OCI-LY1 (cell line): ENCODE measurements around the gene ALPK1.

Experiments used
- H2AFZ ChIP-seq: fragments of 200-600 bp; sonication (generic), shearing (Covaris generic); 2 replicates; pipeline ENCODE4 v1.6.0; 2014; ENCODE audit warnings: antibody characterized with exemption, mild to moderate bottlenecking, low read length
- H3F3A ChIP-seq: fragments of 200-600 bp; sonication (generic), shearing (Covaris generic); 2 replicates; pipeline ENCODE4 v1.6.0; 2014; ENCODE audit warnings: mild to moderate bottlenecking, antibody characterized with exemption, low read length, moderate library complexity; ENCODE audit not compliant: insufficient read depth
- H3K27ac ChIP-seq: fragments of 200-600 bp; sonication (generic); 2 replicates; pipeline ENCODE4 v1.5.1; 2014; ENCODE audit warnings: low read length, mixed run types, mild to moderate bottlenecking, low read depth; ENCODE audit not compliant: poor library complexity, severe bottlenecking
- H3K27me3 ChIP-seq: fragments of 200-600 bp; sonication (generic); 2 replicates; pipeline ENCODE4 v1.6.0; 2014; ENCODE audit warnings: antibody characterized with exemption, mild to moderate bottlenecking, low read length, moderate library complexity; ENCODE audit not compliant: insufficient read depth
- H3K36me3 ChIP-seq: fragments of 200-600 bp; sonication (generic); 2 replicates; pipeline ENCODE4 v1.6.1; 2014; ENCODE audit warnings: mild to moderate bottlenecking, antibody characterized with exemption, low read length, moderate library complexity, mixed read lengths; ENCODE audit not compliant: insufficient read depth
- H3K4me1 ChIP-seq: fragments of 200-600 bp; sonication (generic); 2 replicates; pipeline ENCODE4 v1.5.1; 2014; ENCODE audit warnings: mild to moderate bottlenecking, low read length, moderate library complexity; ENCODE audit not compliant: insufficient read depth, severe bottlenecking
- H3K4me2 ChIP-seq: fragments of 200-600 bp; sonication (generic), shearing (Covaris generic); 2 replicates; pipeline ENCODE4 v1.6.1; 2014; ENCODE audit warnings: low read length
- H3K4me3 ChIP-seq: fragments of 200-600 bp; sonication (generic); 2 replicates; pipeline ENCODE4 v1.5.1; 2014; ENCODE audit warnings: low read length, low read depth, mild to moderate bottlenecking, mixed read lengths; ENCODE audit not compliant: poor library complexity, severe bottlenecking
- H3K79me2 ChIP-seq: fragments of 200-600 bp; shearing (Covaris generic); 2 replicates; pipeline ENCODE4 v1.6.1; 2016; ENCODE audit warnings: mixed run types, low read length, mixed read lengths; ENCODE audit not compliant: insufficient read depth
- H3K9ac ChIP-seq: fragments of 200-600 bp; sonication (generic), shearing (Covaris generic); 2 replicates; pipeline ENCODE4 v1.6.1; 2014; ENCODE audit warnings: mild to moderate bottlenecking, low read length, mixed read lengths
- H3K9me2 ChIP-seq: fragments of 200-600 bp; sonication (generic), shearing (Covaris generic); 2 replicates; pipeline ENCODE4 v1.6.1; 2014; ENCODE audit warnings: low read depth, mild to moderate bottlenecking, low read length, mixed read lengths
- H3K9me3 ChIP-seq: fragments of 200-600 bp; shearing (Covaris generic); 2 replicates; pipeline ENCODE4 v1.6.1; 2014; ENCODE audit warnings: low read length, mixed read lengths
- H4K20me1 ChIP-seq: fragments of 200-600 bp; sonication (generic), shearing (Covaris generic); 2 replicates; pipeline ENCODE4 v1.6.0; 2016; ENCODE audit warnings: mild to moderate bottlenecking, low read length; ENCODE audit not compliant: insufficient read depth
- EZH2 ChIP-seq: fragments of 200-600 bp; sonication (generic), shearing (Covaris generic); IDR thresholded peaks from 2 replicates; pipeline ENCODE4 v1.8.0; 2017; ENCODE audit warnings: borderline replicate concordance, mixed run types, mild to moderate bottlenecking, antibody characterized with exemption, low read length, moderate library complexity, mixed read lengths
- TF ChIP-seq, protein P1 (sequence below): fragments of 200-600 bp; sonication (generic), shearing (Covaris generic); IDR thresholded peaks from 2 replicates; pipeline ENCODE4 v1.5.1; 2017; ENCODE audit warnings: mild to moderate bottlenecking, antibody characterized with exemption, low read length, moderate library complexity, mixed read lengths

ALPK1 gene

DNA sequence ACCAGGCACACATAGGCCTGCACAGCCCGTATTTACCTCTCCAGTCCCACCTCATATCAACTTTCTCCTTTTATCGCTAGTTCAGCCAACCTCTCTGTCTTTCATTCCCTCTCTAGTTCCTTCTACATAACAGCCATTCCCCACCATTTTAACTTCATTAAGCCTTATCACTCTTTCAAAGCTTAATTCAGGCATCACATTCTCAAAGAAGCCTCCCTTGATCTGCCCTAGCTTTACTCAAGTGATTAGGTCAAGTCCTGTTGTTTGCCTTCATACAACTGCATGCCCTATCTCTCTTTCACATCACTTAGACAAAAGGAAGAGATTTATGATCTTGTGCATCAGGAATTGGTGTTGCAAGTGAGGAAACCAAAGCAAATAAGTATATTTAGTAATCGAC, 74.2 kb downstream of the ALPK1 start:
- Histone ChIP-seq H4K20me1 (no peaks in the 10 kb centered on the region), H3K4me3 (no peak overlapping the region), H3K4me2 (no peak overlapping the region), H3K79me2 (no peaks in the 10 kb centered on the region), H3K9ac (no peak overlapping the region), H3F3A (no peaks in the 10 kb centered on the region), H3K9me3 (no peaks in the 10 kb centered on the region), H3K9me2 (no peaks in the 10 kb centered on the region), H2AFZ (no peak overlapping the region), H3K36me3 (no peaks in the 10 kb centered on the region), H3K27ac (no peak overlapping the region), H3K27me3 (no peaks in the 10 kb centered on the region), H3K4me1 (no peaks in the 10 kb centered on the region)
- no peak for TF ChIP-seq EZH2
- TF ChIP-seq, protein P1, sequence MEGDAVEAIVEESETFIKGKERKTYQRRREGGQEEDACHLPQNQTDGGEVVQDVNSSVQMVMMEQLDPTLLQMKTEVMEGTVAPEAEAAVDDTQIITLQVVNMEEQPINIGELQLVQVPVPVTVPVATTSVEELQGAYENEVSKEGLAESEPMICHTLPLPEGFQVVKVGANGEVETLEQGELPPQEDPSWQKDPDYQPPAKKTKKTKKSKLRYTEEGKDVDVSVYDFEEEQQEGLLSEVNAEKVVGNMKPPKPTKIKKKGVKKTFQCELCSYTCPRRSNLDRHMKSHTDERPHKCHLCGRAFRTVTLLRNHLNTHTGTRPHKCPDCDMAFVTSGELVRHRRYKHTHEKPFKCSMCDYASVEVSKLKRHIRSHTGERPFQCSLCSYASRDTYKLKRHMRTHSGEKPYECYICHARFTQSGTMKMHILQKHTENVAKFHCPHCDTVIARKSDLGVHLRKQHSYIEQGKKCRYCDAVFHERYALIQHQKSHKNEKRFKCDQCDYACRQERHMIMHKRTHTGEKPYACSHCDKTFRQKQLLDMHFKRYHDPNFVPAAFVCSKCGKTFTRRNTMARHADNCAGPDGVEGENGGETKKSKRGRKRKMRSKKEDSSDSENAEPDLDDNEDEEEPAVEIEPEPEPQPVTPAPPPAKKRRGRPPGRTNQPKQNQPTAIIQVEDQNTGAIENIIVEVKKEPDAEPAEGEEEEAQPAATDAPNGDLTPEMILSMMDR: no peak

DNA sequence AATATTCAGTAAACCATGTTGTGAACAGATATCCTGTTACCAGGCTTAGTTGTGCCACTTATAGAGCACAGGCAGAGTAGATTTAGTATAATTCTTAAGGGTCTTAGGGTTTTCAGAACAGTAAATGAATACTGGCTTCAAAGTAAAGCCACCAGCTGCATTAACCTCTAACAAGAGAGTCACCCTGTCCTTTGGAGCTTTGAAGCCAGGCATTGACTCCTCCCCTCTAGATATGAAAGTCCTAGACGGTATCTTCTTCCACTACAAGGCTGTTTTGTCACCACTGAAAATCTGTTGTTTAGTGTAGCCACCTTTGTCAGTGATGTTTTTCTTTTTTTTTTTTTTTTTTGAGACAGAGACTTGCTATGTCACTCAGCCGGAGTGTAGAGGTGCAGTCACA, 77.7 kb downstream of the ALPK1 start:
- Histone ChIP-seq H3K4me1 (no peaks in the 10 kb centered on the region), H3K79me2 (no peaks in the 10 kb centered on the region), H3K9me2 (no peaks in the 10 kb centered on the region), H3K9me3 (no peaks in the 10 kb centered on the region), H3K27ac (no peak overlapping the region), H3K27me3 (no peaks in the 10 kb centered on the region), H3F3A (no peaks in the 10 kb centered on the region), H3K4me3 (no peak overlapping the region), H3K4me2 (no peak overlapping the region), H3K36me3 (no peaks in the 10 kb centered on the region), H3K9ac (no peak overlapping the region), H2AFZ (no peak overlapping the region), H4K20me1 (no peaks in the 10 kb centered on the region)
- no peak for TF ChIP-seq EZH2
- TF ChIP-seq, protein P1: no peak

DNA sequence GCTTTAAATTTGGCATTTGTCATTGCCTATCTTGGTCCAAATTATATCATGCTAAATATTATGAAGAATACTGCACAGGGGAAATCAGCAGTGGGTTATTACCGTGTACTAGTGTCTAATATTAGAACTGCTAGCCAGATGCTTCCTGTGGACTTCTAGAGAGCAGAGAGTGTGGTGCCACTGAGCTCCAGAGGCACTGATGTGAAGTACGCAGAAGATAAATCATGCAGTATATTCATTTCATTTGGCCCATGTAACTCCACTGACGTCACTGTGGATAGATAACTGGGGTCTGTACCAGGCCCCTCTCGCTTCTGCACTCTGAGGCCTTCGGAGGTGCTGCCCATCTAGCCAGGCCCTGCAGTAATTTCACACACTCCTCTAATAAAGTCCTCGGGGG, 80.0 kb downstream of the ALPK1 start:
- Histone ChIP-seq H3K79me2 (no peaks in the 10 kb centered on the region), H3K9me3 (no peaks in the 10 kb centered on the region), H3K27ac (no peak overlapping the region), H3K4me1 (no peaks in the 10 kb centered on the region), H3K36me3 (no peaks in the 10 kb centered on the region), H4K20me1 (no peaks in the 10 kb centered on the region), H3K27me3 (no peaks in the 10 kb centered on the region), H2AFZ (no peak overlapping the region), H3K9me2 (no peaks in the 10 kb centered on the region), H3K4me3 (no peak overlapping the region), H3K9ac (no peak overlapping the region), H3F3A (no peaks in the 10 kb centered on the region), H3K4me2 (no peak overlapping the region)
- TF ChIP-seq, protein P1: no peak
- no peak for TF ChIP-seq EZH2
